ENCODE measurements around the gene B2M.

GRCh38 chr15:44734839-44735481, 23.6 kb downstream of the B2M start:
- no peak for TF ChIP-seq CTCF (IDR thresholded peaks at IDR 0.05)
- no peak for TF ChIP-seq EP300 (IDR thresholded peaks at IDR 0.05)
